ENCODE measurements around the gene ZNF107. TPM values are rescaled to one million over a fixed set of nuclear protein-coding genes. Genes with fewer than 3 reads are reported as not detected.
A peak's percentile ranks its signal among the peaks of the same experiment; 100 is the strongest.

Gene ZNF107
- total RNA-seq (13.0 TPM), polyA plus RNA-seq (1 to 10 TPM; 6.0 to 8.1 (median 6.9) TPM)

DNA sequence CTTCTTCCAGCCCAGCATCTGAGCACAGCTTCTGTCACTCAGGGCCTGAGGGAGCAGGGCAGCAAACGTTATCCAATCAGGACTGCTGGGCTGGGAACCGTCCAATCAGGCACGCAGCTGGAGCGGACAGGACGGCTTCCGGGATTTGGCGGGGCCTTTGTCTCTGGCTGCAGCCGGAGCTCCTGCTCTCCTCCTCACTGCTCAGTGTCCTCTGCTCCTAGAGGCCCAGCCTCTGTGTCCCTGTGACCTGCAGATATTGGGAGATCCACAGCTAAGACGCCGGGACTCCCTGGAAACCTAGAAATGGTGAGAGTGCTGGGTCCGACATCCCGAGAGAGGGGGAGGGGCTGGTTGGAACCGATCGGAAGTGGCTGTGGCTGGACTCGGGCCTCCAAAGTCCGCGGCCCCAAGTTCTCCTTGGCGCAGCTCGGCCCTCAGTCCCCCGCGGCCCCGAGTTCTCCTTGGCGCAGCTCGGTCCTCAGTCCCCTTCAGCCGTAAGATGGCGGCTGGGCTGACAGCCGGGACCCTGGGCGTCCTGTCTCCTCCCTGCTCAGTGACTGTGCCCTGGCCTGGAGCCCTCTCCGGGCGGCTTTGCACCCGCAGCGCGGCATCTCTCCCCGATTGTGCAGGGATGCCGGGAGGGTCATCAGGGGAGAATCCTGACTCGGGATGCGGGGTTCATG, at the start of gene ZNF107:
Gene ZNF107 (plus strand): TSS at position 154 of the 683 bp plus-strand sequence. CDS start 150 bp downstream, at position 304.
- ATAC-seq (ENCODE audit: low read depth in 2 of 2) (peak; percentile 99), DNase-seq (peak; percentile 75 to 93 (median 86))
- peaks cover 6 to 7% of the 10 kb centered on the region in 2 experiments for H3K9me3 ChIP-seq (ENCODE audit: control insufficient read depth in 2 of 2, low read length in 2 of 2)
- peaks cover 24% of the 10 kb centered on the region for H3K36me3 ChIP-seq (ENCODE audit: control insufficient read depth, insufficient read depth, low read length)
- Mint-ChIP-seq H3K36me3 (peaks cover 26% of the 10 kb centered on the region), H3K9me3 (peaks cover 0 to 11% (median 5%) of the 10 kb centered on the region in 7 donors), H3K4me3 (peak within 1 kb of the TSS; percentile 97 to 99 (median 98)), H3K27ac (peak within 1 kb of the TSS; percentile 98), H3K27me3 (no peaks in the 10 kb centered on the region), H3K4me1 (peaks cover 25 to 70% (median 42%) of the 10 kb centered on the region in 4 donors)
- H3K27ac ChIP-seq (ENCODE audit: insufficient read depth, low read length, poor library complexity, severe bottlenecking), result peak within 1 kb of the TSS; percentile 87
- H3K27me3 ChIP-seq (ENCODE audit: control insufficient read depth, insufficient read depth, low read length), result no peaks in the 10 kb centered on the region
- H3K4me3 ChIP-seq (ENCODE audit: low read depth, low read length), result peak within 1 kb of the TSS; percentile 94
- H3K4me1 ChIP-seq (ENCODE audit: control insufficient read depth, insufficient read depth, low read length, poor library complexity, severe bottlenecking), result peaks cover 23% of the 10 kb centered on the region

DNA sequence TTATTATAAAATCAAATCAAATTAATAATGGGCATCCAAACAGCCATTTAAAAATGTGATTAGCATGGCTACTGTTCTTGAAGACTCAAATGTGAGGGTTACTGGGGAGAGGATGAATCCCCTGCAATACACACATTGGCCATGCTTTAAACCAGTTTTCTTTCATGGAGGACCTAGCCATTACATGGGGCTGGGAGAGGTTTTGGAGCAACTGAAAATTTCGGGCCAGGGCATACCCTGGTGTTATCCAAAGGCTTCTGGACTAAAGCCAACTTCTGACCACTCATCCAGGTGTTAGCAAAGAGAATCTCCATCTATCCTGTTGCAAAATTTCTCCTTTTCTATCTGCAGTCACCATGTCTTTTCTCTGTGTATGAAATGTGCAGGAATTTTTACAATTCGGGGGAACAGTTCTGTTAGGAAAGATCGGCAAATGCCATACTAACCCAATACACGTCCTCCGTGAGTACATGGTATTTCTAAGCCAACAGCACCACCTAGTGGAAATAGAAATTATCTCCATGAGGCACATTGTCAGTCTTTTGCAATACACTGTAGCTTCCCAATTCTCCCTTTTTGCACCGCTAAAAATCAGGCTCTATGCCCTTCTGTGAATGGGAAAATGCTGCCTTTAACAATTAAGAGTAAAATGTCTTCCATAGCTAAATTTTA, 47.0 kb upstream of the ZNF107 start:
- Mint-ChIP-seq H3K4me3 (no peak overlapping the region), H3K9me3 (peaks cover 0 to 17% (median 3%) of the 10 kb centered on the region in 7 donors), H3K27me3 (no peaks in the 10 kb centered on the region), H3K36me3 (no peaks in the 10 kb centered on the region), H3K27ac (no peak overlapping the region), H3K4me1 (peaks cover 0 to 2% (median 0%) of the 10 kb centered on the region in 4 donors)
- H3K27me3 ChIP-seq (ENCODE audit: control insufficient read depth, insufficient read depth, low read length), result no peaks in the 10 kb centered on the region
- DNase-seq (peak in 2 of 3 donors; percentile 49 to 50), ATAC-seq (ENCODE audit: low read depth in 2 of 2) (no peak)
- H3K9me3 ChIP-seq (ENCODE audit: control insufficient read depth in 2 of 2, low read length in 2 of 2), result peaks cover 9 to 26% of the 10 kb centered on the region in 2 experiments
- H3K27ac ChIP-seq (ENCODE audit: insufficient read depth, low read length, poor library complexity, severe bottlenecking), result no peak overlapping the region
- H3K36me3 ChIP-seq (ENCODE audit: control insufficient read depth, insufficient read depth, low read length), result no peaks in the 10 kb centered on the region
- H3K4me1 ChIP-seq (ENCODE audit: control insufficient read depth, insufficient read depth, low read length, poor library complexity, severe bottlenecking), result no peaks in the 10 kb centered on the region
- H3K4me3 ChIP-seq (ENCODE audit: low read depth, low read length), result no peak overlapping the region

DNA sequence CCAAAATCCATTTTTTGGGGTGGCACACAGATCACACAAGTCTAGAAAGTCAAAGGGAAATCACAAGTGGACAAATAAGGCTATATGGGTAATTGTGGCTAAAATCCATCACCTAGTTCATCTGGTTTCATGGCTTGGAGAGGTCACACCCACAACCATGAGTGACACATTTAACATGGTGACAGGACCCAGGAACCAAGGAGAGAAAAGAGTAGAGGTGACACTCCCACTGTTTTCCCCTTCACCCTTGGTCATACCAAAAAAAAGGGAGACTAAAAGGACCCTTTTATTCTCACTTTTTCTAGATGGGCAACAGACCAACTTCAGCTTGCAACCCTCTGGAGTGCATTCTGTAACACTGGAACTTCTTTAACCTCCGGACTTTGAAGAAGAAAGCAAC, 46.2 kb upstream of the ZNF107 start:
- Mint-ChIP-seq H3K9me3 (peaks cover 0 to 17% (median 3%) of the 10 kb centered on the region in 7 donors), H3K36me3 (no peaks in the 10 kb centered on the region), H3K27ac (no peak overlapping the region), H3K27me3 (no peaks in the 10 kb centered on the region), H3K4me1 (peaks cover 0 to 2% (median 0%) of the 10 kb centered on the region in 4 donors), H3K4me3 (no peak overlapping the region)
- H3K27me3 ChIP-seq (ENCODE audit: control insufficient read depth, insufficient read depth, low read length), result no peaks in the 10 kb centered on the region
- H3K4me1 ChIP-seq (ENCODE audit: control insufficient read depth, insufficient read depth, low read length, poor library complexity, severe bottlenecking), result no peaks in the 10 kb centered on the region
- peaks cover 9 to 26% of the 10 kb centered on the region in 2 experiments for H3K9me3 ChIP-seq (ENCODE audit: control insufficient read depth in 2 of 2, low read length in 2 of 2)
- no peaks in the 10 kb centered on the region for H3K36me3 ChIP-seq (ENCODE audit: control insufficient read depth, insufficient read depth, low read length)
- ATAC-seq (ENCODE audit: low read depth in 2 of 2) (no peak), DNase-seq (peak in 1 of 3 donors; percentile 15)
- H3K4me3 ChIP-seq (ENCODE audit: low read depth, low read length), result no peak overlapping the region
- no peak overlapping the region for H3K27ac ChIP-seq (ENCODE audit: insufficient read depth, low read length, poor library complexity, severe bottlenecking)

DNA sequence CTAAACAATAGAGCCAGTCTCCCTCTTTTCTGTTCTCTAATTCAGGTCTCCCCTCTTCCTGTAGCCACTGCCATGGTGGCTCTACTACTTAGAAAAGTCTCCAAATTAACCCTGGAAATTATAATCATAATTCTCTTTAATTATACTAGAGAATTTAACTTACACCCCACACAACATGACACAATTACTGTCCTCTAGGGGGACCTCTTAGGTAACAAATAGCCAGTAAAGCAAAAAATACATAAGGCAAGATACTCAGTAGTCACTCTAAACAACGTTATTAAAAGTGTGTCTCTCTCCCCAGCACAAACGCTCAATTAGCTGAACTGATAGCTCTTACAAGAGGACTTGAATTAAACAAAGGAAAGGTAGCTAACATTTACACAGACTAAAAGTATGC, 44.3 kb upstream of the ZNF107 start:
- peaks cover 9 to 26% of the 10 kb centered on the region in 2 experiments for H3K9me3 ChIP-seq (ENCODE audit: control insufficient read depth in 2 of 2, low read length in 2 of 2)
- no peaks in the 10 kb centered on the region for H3K36me3 ChIP-seq (ENCODE audit: control insufficient read depth, insufficient read depth, low read length)
- H3K4me3 ChIP-seq (ENCODE audit: low read depth, low read length), result no peak overlapping the region
- peaks cover 0 to 3% (median 0%) of the 10 kb centered on the region in 4 donors for H3K4me1 Mint-ChIP-seq
- DNase-seq (no peak), ATAC-seq (ENCODE audit: low read depth in 2 of 2) (no peak)
- no peaks in the 10 kb centered on the region for H3K27me3 Mint-ChIP-seq
- peaks cover 0 to 17% (median 3%) of the 10 kb centered on the region in 7 donors for H3K9me3 Mint-ChIP-seq
- no peaks in the 10 kb centered on the region for H3K27me3 ChIP-seq (ENCODE audit: control insufficient read depth, insufficient read depth, low read length)
- no peaks in the 10 kb centered on the region for H3K4me1 ChIP-seq (ENCODE audit: control insufficient read depth, insufficient read depth, low read length, poor library complexity, severe bottlenecking)
- H3K36me3 Mint-ChIP-seq, result no peaks in the 10 kb centered on the region
- no peak overlapping the region for H3K4me3 Mint-ChIP-seq
- H3K27ac ChIP-seq (ENCODE audit: insufficient read depth, low read length, poor library complexity, severe bottlenecking), result no peak overlapping the region
- H3K27ac Mint-ChIP-seq, result no peak overlapping the region

DNA sequence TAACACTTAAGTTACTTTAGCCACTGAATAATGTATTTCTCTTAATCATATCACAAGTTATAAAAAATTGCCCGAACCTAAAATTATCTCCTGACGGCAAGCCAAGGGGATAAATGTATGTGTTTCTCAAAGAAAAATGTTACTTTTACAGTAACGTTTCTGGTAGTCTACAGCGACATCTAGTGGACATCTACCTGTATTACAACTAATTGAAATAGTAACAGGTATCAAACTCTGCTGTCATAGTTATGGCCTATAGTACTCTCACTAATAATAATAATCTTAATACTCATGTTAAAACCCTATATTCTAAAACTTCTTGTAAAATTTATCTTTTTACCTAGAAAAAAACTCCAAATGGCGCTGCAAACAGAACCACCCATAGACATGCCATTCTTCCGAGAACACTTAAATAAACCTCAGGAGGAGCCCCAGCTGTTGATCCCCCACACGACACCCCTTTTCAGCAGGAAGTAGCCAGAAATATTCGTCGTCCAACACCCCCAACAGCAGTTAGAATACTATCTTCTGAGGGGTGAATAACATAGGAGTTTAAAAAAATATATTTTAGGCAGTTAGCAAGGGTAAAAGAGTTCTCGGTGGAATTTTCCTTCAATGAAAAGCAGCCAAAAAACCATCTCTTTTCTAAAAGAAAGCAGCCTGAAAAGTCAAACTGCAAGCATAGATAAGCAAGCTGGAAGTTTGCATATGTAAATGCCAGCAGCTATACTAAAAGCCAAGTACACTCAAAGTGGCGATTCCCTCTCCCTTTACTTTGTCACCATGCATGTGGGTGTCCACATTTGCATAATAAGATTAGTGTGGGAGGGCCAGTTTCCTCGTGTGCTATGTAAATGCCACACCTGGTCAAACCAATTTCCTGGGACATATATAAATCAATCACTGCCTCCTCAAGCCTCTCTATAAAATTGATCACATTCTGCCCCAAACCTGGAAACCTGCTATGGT, 40.5 kb upstream of the ZNF107 start:
- H3K4me1 Mint-ChIP-seq, result peaks cover 0 to 1% (median 0%) of the 10 kb centered on the region in 4 donors
- ATAC-seq (ENCODE audit: low read depth in 2 of 2), result no peak
- peaks cover 0 to 4% (median 1%) of the 10 kb centered on the region in 7 donors for H3K9me3 Mint-ChIP-seq

DNA sequence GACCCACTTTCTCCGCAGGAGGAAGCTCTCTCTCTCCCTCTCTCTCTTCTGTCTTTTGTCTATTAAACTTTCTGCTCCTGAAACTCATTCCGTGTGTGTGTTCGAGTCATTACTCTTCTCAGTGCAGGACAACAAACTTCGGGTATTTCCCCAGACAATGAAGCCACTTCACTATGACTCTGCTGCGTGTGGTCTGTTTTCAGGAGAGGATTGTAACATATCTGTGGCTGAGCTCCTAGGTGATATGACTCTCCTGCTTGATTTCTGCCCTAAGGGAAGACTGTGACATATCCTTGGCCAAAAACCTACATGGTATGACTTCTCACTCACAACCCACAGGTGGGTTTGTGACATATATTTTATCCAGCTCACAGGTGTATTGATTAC, 39.9 kb upstream of the ZNF107 start:
- H3K27ac Mint-ChIP-seq, result no peak overlapping the region
- H3K4me1 ChIP-seq (ENCODE audit: control insufficient read depth, insufficient read depth, low read length, poor library complexity, severe bottlenecking), result no peaks in the 10 kb centered on the region
- no peaks in the 10 kb centered on the region for H3K36me3 Mint-ChIP-seq
- no peak overlapping the region for H3K27ac ChIP-seq (ENCODE audit: insufficient read depth, low read length, poor library complexity, severe bottlenecking)
- no peaks in the 10 kb centered on the region for H3K27me3 ChIP-seq (ENCODE audit: control insufficient read depth, insufficient read depth, low read length)
- no peak for ATAC-seq (ENCODE audit: low read depth in 2 of 2)
- peaks cover 0 to 2% (median 0%) of the 10 kb centered on the region in 7 donors for H3K9me3 Mint-ChIP-seq
- H3K27me3 Mint-ChIP-seq, result no peaks in the 10 kb centered on the region
- no peak for DNase-seq
- H3K9me3 ChIP-seq (ENCODE audit: control insufficient read depth in 2 of 2, low read length in 2 of 2), result peaks cover 0 to 3% of the 10 kb centered on the region in 2 experiments
- no peak overlapping the region for H3K4me3 ChIP-seq (ENCODE audit: low read depth, low read length)
- H3K4me3 Mint-ChIP-seq, result no peak overlapping the region
- H3K36me3 ChIP-seq (ENCODE audit: control insufficient read depth, insufficient read depth, low read length), result no peaks in the 10 kb centered on the region
- peaks cover 0 to 1% (median 0%) of the 10 kb centered on the region in 4 donors for H3K4me1 Mint-ChIP-seq

More for the DNA sequence above, 40.5 kb upstream of the ZNF107 start:
- no peak overlapping the region for H3K4me3 ChIP-seq (ENCODE audit: low read depth, low read length)
- no peaks in the 10 kb centered on the region for H3K27me3 ChIP-seq (ENCODE audit: control insufficient read depth, insufficient read depth, low read length)
- Mint-ChIP-seq H3K36me3 (no peaks in the 10 kb centered on the region), H3K27me3 (no peaks in the 10 kb centered on the region), H3K27ac (no peak overlapping the region), H3K4me3 (no peak overlapping the region)
- H3K4me1 ChIP-seq (ENCODE audit: control insufficient read depth, insufficient read depth, low read length, poor library complexity, severe bottlenecking), result no peaks in the 10 kb centered on the region
- no peak overlapping the region for H3K27ac ChIP-seq (ENCODE audit: insufficient read depth, low read length, poor library complexity, severe bottlenecking)
- H3K9me3 ChIP-seq (ENCODE audit: control insufficient read depth in 2 of 2, low read length in 2 of 2), result peaks cover under 1 to 9% of the 10 kb centered on the region in 2 experiments
- H3K36me3 ChIP-seq (ENCODE audit: control insufficient read depth, insufficient read depth, low read length), result no peaks in the 10 kb centered on the region
- DNase-seq, result peak in 2 of 3 donors; percentile 22 to 25

DNA sequence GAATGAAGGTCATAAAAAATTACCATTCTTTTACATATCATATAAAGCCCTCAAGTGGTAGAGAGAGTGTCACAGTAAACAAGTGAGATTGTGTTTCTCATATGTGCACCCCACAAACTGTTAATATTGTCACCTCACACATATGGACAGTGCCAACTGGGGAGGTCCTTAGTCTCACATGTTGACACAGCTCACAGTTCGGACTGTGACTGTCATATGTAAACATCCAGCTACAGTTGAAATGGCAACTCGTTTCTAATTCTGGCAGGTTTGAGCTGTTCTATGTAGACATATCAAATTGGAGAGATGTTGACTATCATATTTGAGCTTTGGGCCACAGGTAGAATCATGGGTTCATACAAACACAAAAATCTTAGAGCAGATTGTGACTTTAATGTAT, 39.4 kb upstream of the ZNF107 start:
- H3K9me3 ChIP-seq (ENCODE audit: control insufficient read depth in 2 of 2, low read length in 2 of 2), result no peaks in the 10 kb centered on the region
- Mint-ChIP-seq H3K27ac (no peak overlapping the region), H3K9me3 (peaks cover 0 to 2% (median 0%) of the 10 kb centered on the region in 7 donors), H3K4me1 (peaks cover 0 to 1% (median 0%) of the 10 kb centered on the region in 4 donors), H3K36me3 (no peaks in the 10 kb centered on the region), H3K4me3 (no peak overlapping the region), H3K27me3 (no peaks in the 10 kb centered on the region)
- no peak for DNase-seq
- ATAC-seq (ENCODE audit: low read depth in 2 of 2), result no peak
- no peak overlapping the region for H3K4me3 ChIP-seq (ENCODE audit: low read depth, low read length)
- no peaks in the 10 kb centered on the region for H3K36me3 ChIP-seq (ENCODE audit: control insufficient read depth, insufficient read depth, low read length)
- H3K27ac ChIP-seq (ENCODE audit: insufficient read depth, low read length, poor library complexity, severe bottlenecking), result no peak overlapping the region
- no peaks in the 10 kb centered on the region for H3K4me1 ChIP-seq (ENCODE audit: control insufficient read depth, insufficient read depth, low read length, poor library complexity, severe bottlenecking)
- H3K27me3 ChIP-seq (ENCODE audit: control insufficient read depth, insufficient read depth, low read length), result no peaks in the 10 kb centered on the region

Measured in CD4-positive, CD25-positive, alpha-beta regulatory T cell (primary cell).